ENCODE measurements around the gene GOLPH3.

- TF ChIP-seq EZH2phosphoT487 (IDR thresholded peaks at IDR 0.05; ENCODE audit: unreplicated experiment) = no peak
- no peak for TF ChIP-seq CTCF (conservative IDR thresholded peaks at IDR 0.05; ENCODE audit: low read depth in 2 of 2)
- no peak for TF ChIP-seq CREB1 (CRISPR knock-in tag; IDR thresholded peaks at IDR 0.05; ENCODE audit: low read depth)
- no peak for TF ChIP-seq POLR2AphosphoS5 (IDR thresholded peaks at IDR 0.05; ENCODE audit: low read depth)
- no peak for TF ChIP-seq REST (IDR thresholded peaks at IDR 0.05; ENCODE audit: unreplicated experiment)
- no peak for TF ChIP-seq JUNB (IDR thresholded peaks at IDR 0.05; ENCODE audit: unreplicated experiment)
- TF ChIP-seq EZH2 (IDR thresholded peaks at IDR 0.05; ENCODE audit: low read depth, unreplicated experiment) = no peak
- no peak for TF ChIP-seq STAT1 (IDR thresholded peaks at IDR 0.05; ENCODE audit: unreplicated experiment)
- TF ChIP-seq ZNF114 (CRISPR knock-in tag; IDR thresholded peaks at IDR 0.05) = no peak
- TF ChIP-seq ZNF331 (CRISPR knock-in tag; IDR thresholded peaks at IDR 0.05; ENCODE audit: low read depth) = no peak
- TF ChIP-seq NANOG (IDR thresholded peaks at IDR 0.05; ENCODE audit: borderline replicate concordance) = no peak
Observed at GRCh38 chr5:32132757-32133156, 41.4 kb downstream of the GOLPH3 start.

Data from GM23338 (cell line).